Nephron progenitor cell (in vitro differentiated cells): ENCODE data around the gene PRCC.

Experiments used
- DNase-seq: peaks from one replicate; pipeline ENCODE4 v3.0.0; 2021
- H3K27ac Mint-ChIP-seq: 2 replicates; pipeline ENCODE4 v1.8.0; 2021; ENCODE audit warnings: mild to moderate bottlenecking, moderate library complexity, mixed read lengths
- H3K27me3 Mint-ChIP-seq: 2 replicates; pipeline ENCODE4 v1.8.0; 2021; ENCODE audit warnings: mild to moderate bottlenecking, low read depth, mixed read lengths; ENCODE audit not compliant: poor library complexity
- H3K36me3 Mint-ChIP-seq: 2 replicates; pipeline ENCODE4 v1.8.0; 2021; ENCODE audit warnings: low read depth, mixed read lengths
- H3K4me1 Mint-ChIP-seq: 2 replicates; pipeline ENCODE4 v1.8.0; 2021; ENCODE audit warnings: mixed read lengths
- H3K4me3 Mint-ChIP-seq: 2 replicates; pipeline ENCODE4 v1.8.0; 2021; ENCODE audit warnings: mild to moderate bottlenecking, moderate library complexity, mixed read lengths
- H3K9me3 Mint-ChIP-seq: 2 replicates; pipeline ENCODE4 v1.8.0; 2021; ENCODE audit warnings: mild to moderate bottlenecking, moderate library complexity, mixed read lengths
- CTCF ChIP-seq: fragments of 200-600 bp; sonication (generic); IDR thresholded peaks from 2 replicates; pipeline ENCODE4 v1.5.0; 2021; ENCODE audit warnings: antibody characterized with exemption

PRCC gene

GRCh38 chr1:156844638-156845037, 77.3 kb downstream of the PRCC start:
- Mint-ChIP-seq H3K4me1 (peaks cover 48% of the 10 kb centered on the region), H3K9me3 (no peaks in the 10 kb centered on the region), H3K4me3 (no peak overlapping the region), H3K27ac (no peak overlapping the region), H3K36me3 (no peaks in the 10 kb centered on the region), H3K27me3 (peaks cover 99% of the 10 kb centered on the region)
- no peak for TF ChIP-seq CTCF
- DNase-seq: no peak

DNA sequence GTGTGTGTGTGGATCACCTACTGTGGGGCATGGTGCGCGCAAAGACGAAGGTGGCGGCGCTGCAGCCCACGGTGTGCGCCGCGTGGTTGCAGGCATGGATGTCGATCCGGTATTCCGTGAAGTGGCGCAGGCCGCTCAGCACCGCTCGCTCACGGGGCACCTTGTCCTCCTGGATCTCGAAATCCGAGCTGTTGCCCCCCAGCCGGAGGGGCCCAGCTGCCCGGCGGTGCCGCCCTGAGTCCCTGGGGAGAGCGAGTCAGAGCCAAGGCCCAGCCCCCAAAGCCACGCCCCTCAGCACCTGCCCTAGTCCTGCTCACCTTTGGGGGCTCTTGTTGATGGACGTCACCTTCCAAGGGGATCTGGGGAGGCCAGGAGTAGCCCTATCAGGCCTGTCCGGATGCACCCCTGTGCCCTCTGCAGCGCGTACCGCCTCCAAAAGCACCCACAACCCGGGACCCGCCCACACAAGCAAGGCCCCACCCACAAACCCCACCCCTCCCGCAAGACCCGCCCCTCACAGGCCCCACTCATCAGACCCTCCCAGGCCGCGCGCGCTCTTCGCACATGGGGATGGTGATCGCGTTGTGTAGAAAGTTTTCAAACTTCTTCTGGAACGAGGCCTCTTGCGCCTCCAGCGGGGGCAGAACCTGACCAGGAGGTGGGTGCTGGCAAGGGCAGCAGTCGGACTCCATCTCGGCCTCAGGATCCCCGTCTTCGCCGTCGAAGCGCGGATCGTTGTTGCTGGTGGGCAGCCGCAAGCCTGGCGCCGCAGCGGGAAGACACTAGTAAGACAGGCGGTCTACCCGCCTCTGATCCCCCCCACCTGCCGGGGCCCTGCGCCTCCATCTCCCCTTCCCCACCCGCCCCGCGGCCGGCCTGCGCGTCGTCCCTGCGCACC, 78.0 kb downstream of the PRCC start:
- no peak for TF ChIP-seq CTCF
- Mint-ChIP-seq H3K27ac (no peak overlapping the region), H3K36me3 (no peaks in the 10 kb centered on the region), H3K4me3 (peak overlapping the region; percentile 67), H3K4me1 (peaks cover 42% of the 10 kb centered on the region), H3K27me3 (peaks cover 100% of the 10 kb centered on the region), H3K9me3 (no peaks in the 10 kb centered on the region)
- peak; percentile 54 for DNase-seq

DNA sequence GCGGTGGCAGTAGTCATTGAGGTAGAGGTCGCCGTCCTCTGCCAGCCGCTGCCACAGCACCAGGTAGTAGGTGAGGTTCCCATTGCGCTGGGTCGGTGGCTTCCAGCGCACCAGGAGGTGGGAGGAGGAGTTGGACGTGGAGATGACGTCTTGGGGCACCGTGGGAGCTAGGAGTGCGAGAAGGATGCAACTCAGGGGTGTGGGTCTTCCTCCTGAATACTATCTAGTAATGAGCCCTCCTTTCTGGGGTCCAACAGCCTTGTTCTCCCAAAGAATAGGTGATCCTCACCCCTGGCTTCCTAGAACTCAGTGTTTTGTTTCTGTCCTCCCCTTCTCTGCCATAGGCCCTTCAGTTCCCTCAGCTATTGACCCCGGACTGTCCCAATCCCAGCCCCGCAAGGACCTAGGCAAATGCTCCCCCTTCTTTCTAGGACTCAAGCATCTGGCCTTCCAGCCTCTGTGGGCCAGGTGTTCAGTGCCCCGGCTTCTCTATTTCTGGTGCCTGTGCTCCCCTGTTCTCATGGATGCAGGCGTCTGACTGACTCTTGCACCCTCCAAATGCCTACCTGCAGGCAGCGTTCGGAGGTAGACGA, 78.7 kb downstream of the PRCC start:
- peak overlapping the region; percentile 13 for H3K4me3 Mint-ChIP-seq
- no peak overlapping the region for H3K27ac Mint-ChIP-seq
- no peak for DNase-seq
- H3K4me1 Mint-ChIP-seq: peaks cover 34% of the 10 kb centered on the region
- no peaks in the 10 kb centered on the region for H3K9me3 Mint-ChIP-seq
- no peak for TF ChIP-seq CTCF
- no peaks in the 10 kb centered on the region for H3K36me3 Mint-ChIP-seq
- H3K27me3 Mint-ChIP-seq: peaks cover 100% of the 10 kb centered on the region

- H3K4me1 Mint-ChIP-seq: peaks cover 31% of the 10 kb centered on the region
- TF ChIP-seq CTCF: no peak
- H3K36me3 Mint-ChIP-seq: no peaks in the 10 kb centered on the region
- H3K4me3 Mint-ChIP-seq: no peak overlapping the region
- H3K27ac Mint-ChIP-seq: no peak overlapping the region
- no peak for DNase-seq
- peaks cover 100% of the 10 kb centered on the region for H3K27me3 Mint-ChIP-seq
- no peaks in the 10 kb centered on the region for H3K9me3 Mint-ChIP-seq
Observed at GRCh38 chr1:156846643-156847042, 79.3 kb downstream of the PRCC start.

DNA sequence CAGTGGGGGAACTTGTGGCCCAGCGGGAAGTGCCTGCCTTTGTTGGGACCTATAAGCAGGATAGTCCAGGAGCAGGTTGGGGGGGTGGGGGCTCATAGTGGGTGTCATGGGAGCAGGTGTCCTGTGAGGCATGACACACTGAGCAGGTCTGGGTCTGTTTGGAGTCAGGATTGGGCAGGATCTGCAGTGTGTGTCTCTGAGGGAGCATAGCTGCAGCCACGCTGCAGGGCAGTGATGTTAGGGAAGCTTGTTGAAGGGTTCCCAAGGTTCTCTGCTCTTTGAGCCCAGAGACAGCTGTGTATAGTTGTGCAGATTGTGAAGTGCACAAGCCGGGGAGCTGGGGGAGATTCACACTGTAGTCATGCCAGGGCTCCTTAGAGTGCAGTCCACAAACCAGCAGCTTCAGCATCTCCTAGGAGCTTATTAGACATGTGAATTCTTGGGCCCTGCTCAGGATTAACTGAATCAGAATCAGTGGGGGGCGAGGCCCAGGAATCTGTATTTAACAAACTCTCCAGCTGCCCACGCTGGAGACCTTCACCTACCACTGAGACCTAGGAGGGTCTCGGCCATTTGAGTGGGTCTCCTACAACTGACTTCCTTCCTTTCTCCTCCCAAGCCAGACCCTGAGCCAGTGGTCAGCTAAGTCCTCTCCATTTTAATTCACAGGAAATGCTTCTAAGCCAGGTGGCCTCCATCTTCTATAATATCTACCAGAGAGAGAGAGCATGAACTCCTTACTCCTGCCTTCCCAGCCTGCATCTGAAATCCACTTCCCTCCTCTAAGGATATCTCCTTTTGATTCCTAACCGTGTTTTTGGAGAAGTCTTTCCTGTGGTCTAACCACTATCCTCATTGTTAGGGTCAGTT, 80.5 kb downstream of the PRCC start:
- no peak for DNase-seq
- H3K4me3 Mint-ChIP-seq: no peak overlapping the region
- H3K9me3 Mint-ChIP-seq: no peaks in the 10 kb centered on the region
- peaks cover 93% of the 10 kb centered on the region for H3K27me3 Mint-ChIP-seq
- peaks cover 40% of the 10 kb centered on the region for H3K4me1 Mint-ChIP-seq
- no peaks in the 10 kb centered on the region for H3K36me3 Mint-ChIP-seq
- no peak overlapping the region for H3K27ac Mint-ChIP-seq
- TF ChIP-seq CTCF: no peak
